H9 (cell line): Measurements from ENCODE around the gene TMPRSS2. TPM values are rescaled to one million over a fixed set of nuclear protein-coding genes. Genes with fewer than 3 reads are reported as not detected.

Experiments used
- DNase-seq: peaks from one replicate; pipeline ENCODE4 v3.0.0-alpha.2; 2017
- H2AFZ ChIP-seq: one replicate; pipeline ENCODE4 v1.6.1; 2013; ENCODE audit warnings: mild to moderate bottlenecking, low read length, control low read depth, moderate library complexity
- H2AK5ac ChIP-seq: 2 replicates; pipeline ENCODE4 v1.6.1; 2013; ENCODE audit warnings: low read length, control low read depth, mixed read lengths; ENCODE audit not compliant: insufficient read length
- H2BK120ac ChIP-seq: one replicate; pipeline ENCODE4 v1.6.1; 2013; ENCODE audit warnings: low read depth, mild to moderate bottlenecking, low read length, control low read depth, inconsistent platforms; ENCODE audit not compliant: poor library complexity, severe bottlenecking
- H2BK12ac ChIP-seq: 2 replicates; pipeline ENCODE4 v1.6.1; 2013; ENCODE audit warnings: low read length, control low read depth, mixed read lengths, low read depth; ENCODE audit not compliant: insufficient read length
- H2BK15ac ChIP-seq: 2 replicates; pipeline ENCODE4 v1.6.1; 2013; ENCODE audit warnings: low read depth, low read length, control low read depth
- H2BK20ac ChIP-seq: one replicate; pipeline ENCODE4 v1.6.1; 2013; ENCODE audit warnings: low read depth, mild to moderate bottlenecking, low read length, control low read depth, inconsistent platforms; ENCODE audit not compliant: poor library complexity, severe bottlenecking
- H2BK5ac ChIP-seq: 2 replicates; pipeline ENCODE4 v1.6.1; 2013; ENCODE audit warnings: low read length, control low read depth, mixed read lengths; ENCODE audit not compliant: insufficient read length
- H3K14ac ChIP-seq: 2 replicates; pipeline ENCODE4 v1.6.1; 2013; ENCODE audit warnings: low read length, control low read depth; ENCODE audit not compliant: insufficient read depth
- H3K18ac ChIP-seq: 2 replicates; pipeline ENCODE4 v1.6.1; 2013; ENCODE audit warnings: low read depth, mild to moderate bottlenecking, mixed read lengths, low read length, control low read depth; ENCODE audit not compliant: insufficient read length
- H3K23ac ChIP-seq: 2 replicates; pipeline ENCODE4 v1.6.1; 2013; ENCODE audit warnings: low read length, control low read depth, mixed read lengths, low read depth; ENCODE audit not compliant: insufficient read length
- H3K23me2 ChIP-seq: 2 replicates; pipeline ENCODE4 v1.6.1; 2013; ENCODE audit warnings: low read depth, mild to moderate bottlenecking, mixed read lengths, low read length, control low read depth; ENCODE audit not compliant: insufficient read length, poor library complexity, severe bottlenecking
- H3K27ac ChIP-seq: 2 replicates; pipeline ENCODE4 v1.5.1; 2013; ENCODE audit warnings: low read length, control low read depth, mixed read lengths, low read depth; ENCODE audit not compliant: insufficient read length
- H3K27me3 ChIP-seq: 2 replicates; pipeline ENCODE4 v1.6.1; 2013; ENCODE audit warnings: low read length, control low read depth, inconsistent platforms; ENCODE audit not compliant: insufficient read depth
- H3K4ac ChIP-seq: 2 replicates; pipeline ENCODE4 v1.6.1; 2013; ENCODE audit warnings: low read depth, mild to moderate bottlenecking, control low read depth, inconsistent platforms, low read length, moderate library complexity
- H3K4me1 ChIP-seq: 2 replicates; pipeline ENCODE4 v1.6.1; 2013; ENCODE audit warnings: low read length, control low read depth, inconsistent platforms; ENCODE audit not compliant: insufficient read depth
- H3K4me2 ChIP-seq: 2 replicates; pipeline ENCODE4 v1.6.1; 2013; ENCODE audit warnings: low read length, control low read depth, mixed read lengths; ENCODE audit not compliant: insufficient read length, insufficient read depth
- H3K56ac ChIP-seq: 2 replicates; pipeline ENCODE4 v1.6.1; 2013; ENCODE audit warnings: low read depth, mild to moderate bottlenecking, mixed read lengths, low read length, control low read depth; ENCODE audit not compliant: insufficient read length
- H3K79me1 ChIP-seq: 2 replicates; pipeline ENCODE4 v1.6.1; 2013; ENCODE audit warnings: low read depth, mild to moderate bottlenecking, moderate library complexity, low read length, control low read depth, inconsistent platforms; ENCODE audit not compliant: insufficient read depth, poor library complexity, severe bottlenecking
- H3K79me2 ChIP-seq: 2 replicates; pipeline ENCODE4 v1.6.1; 2013; ENCODE audit warnings: low read length, control low read depth, inconsistent platforms; ENCODE audit not compliant: insufficient read depth
- H3K9ac ChIP-seq: 2 replicates; pipeline ENCODE4 v1.6.1; 2013; ENCODE audit warnings: low read length, control low read depth, mixed read lengths; ENCODE audit not compliant: insufficient read length; ENCODE audit errors: extremely low read depth
- H3K9me3 ChIP-seq: one replicate; pipeline ENCODE4 v1.6.1; 2013; ENCODE audit warnings: low read depth, low read length, inconsistent platforms; ENCODE audit not compliant: control insufficient read depth
- H3T11ph ChIP-seq: one replicate; pipeline ENCODE4 v1.6.1; 2013; ENCODE audit warnings: mild to moderate bottlenecking, low read length, control low read depth, inconsistent platforms
- H4K20me1 ChIP-seq: one replicate; pipeline ENCODE4 v1.6.1; 2013; ENCODE audit not compliant: control insufficient read depth, insufficient read length, insufficient read depth
- H4K5ac ChIP-seq: 2 replicates; pipeline ENCODE4 v1.6.1; 2013; ENCODE audit warnings: low read depth, mild to moderate bottlenecking, mixed read lengths, low read length, control low read depth; ENCODE audit not compliant: insufficient read length
- H4K8ac ChIP-seq: replicated peaks from 2 replicates; pipeline ENCODE4 v1.6.1; 2013; ENCODE audit warnings: low read length, control low read depth, mixed read lengths, low read depth; ENCODE audit not compliant: insufficient read length
- H4K91ac ChIP-seq: 2 replicates; pipeline ENCODE4 v1.6.1; 2013; ENCODE audit warnings: low read depth, mild to moderate bottlenecking, moderate library complexity, mixed read lengths, low read length, control low read depth; ENCODE audit not compliant: insufficient read length
- H3K27ac Mint-ChIP-seq, 3 experiments: 2 replicates in 2 of 3; 3 replicates in 1 of 3; pipeline ENCODE4 v1.8.0; 2020 to 2021; ENCODE audit warnings: mixed read lengths in 3 of 3, mild to moderate bottlenecking in 1 of 3, moderate library complexity in 1 of 3
- H3K27me3 Mint-ChIP-seq: 2 replicates; pipeline ENCODE4 v1.8.0; 2021; ENCODE audit warnings: low read depth, mild to moderate bottlenecking, moderate library complexity, mixed read lengths
- H3K36me3 Mint-ChIP-seq, 3 experiments: 2 replicates in 2 of 3; 3 replicates in 1 of 3; pipeline ENCODE4 v1.8.0; 2020 to 2021; ENCODE audit warnings: low read depth in 3 of 3, mixed read lengths in 3 of 3; ENCODE audit not compliant: insufficient read depth in 1 of 3
- H3K4me1 Mint-ChIP-seq, 2 experiments: 2 replicates each; pipeline ENCODE4 v1.8.0; 2020; ENCODE audit warnings: mixed read lengths in 2 of 2
- H3K4me3 Mint-ChIP-seq, 2 experiments: 2 replicates in 1 of 2; 3 replicates in 1 of 2; pipeline ENCODE4 v1.8.0; 2020 to 2021; ENCODE audit warnings: mild to moderate bottlenecking in 2 of 2, mixed read lengths in 2 of 2, moderate library complexity in 1 of 2
- H3K9me3 Mint-ChIP-seq, 2 experiments: 2 replicates in 1 of 2; 3 replicates in 1 of 2; pipeline ENCODE4 v1.8.0; 2020; ENCODE audit warnings: mild to moderate bottlenecking in 2 of 2, mixed read lengths in 2 of 2, moderate library complexity in 1 of 2
- CTCF ChIP-seq: fragments of 200-600 bp; sonication (generic); conservative IDR thresholded peaks from 3 replicates; pipeline ENCODE4 v1.8.0; 2021; ENCODE audit warnings: antibody characterized with exemption, mild to moderate bottlenecking
- WGBS: extraction: QIAGEN DNeasy Blood & Tissue Kit; methylation state at CpG from one replicate; pipeline ENCODE4 v1.1.7; 2013; ENCODE audit warnings: missing lambda C conversion rate, low lambda C conversion rate, mixed read lengths; ENCODE audit not compliant: insufficient read length; ENCODE audit errors: extremely low coverage; 5-methylcytosine and 5-hydroxymethylcytosine counted together
- total RNA-seq: library from RNA; stranded (reverse); gene quantifications from 2 replicates; pipeline ENCODE4 v1.2.1, GENCODE V29; 2021

TMPRSS2 gene
- total RNA-seq, 1 experiment from 2014 or later = 12.1 TPM

- Histone ChIP-seq H3K4ac (no peak overlapping the region), H2AK5ac (no peak overlapping the region), H3K4me2 (no peak overlapping the region), H4K20me1 (no peaks in the 10 kb centered on the region), H4K5ac (no peak overlapping the region), H2BK120ac (no peak overlapping the region), H3K9me3 (no peaks in the 10 kb centered on the region), H2BK15ac (no peak overlapping the region), H3K23ac (no peak overlapping the region), H3K23me2 (no peaks in the 10 kb centered on the region), H3K4me1 (peaks cover 8% of the 10 kb centered on the region; the same call in 1 of the 2 replicates), H2AFZ (no peak overlapping the region), H4K91ac (no peak overlapping the region), H4K8ac (no peak overlapping the region), H3K14ac (no peak overlapping the region), H2BK20ac (no peak overlapping the region), H3K79me2 (no peaks in the 10 kb centered on the region), H3K9ac (no peak overlapping the region), H3K27ac (no peak overlapping the region), H3K27me3 (no peaks in the 10 kb centered on the region), H3K79me1 (no peaks in the 10 kb centered on the region), H3K56ac (no peak overlapping the region), H3T11ph (no peak overlapping the region), H3K18ac (no peak overlapping the region), H2BK5ac (no peak overlapping the region), H2BK12ac (no peak overlapping the region)
- DNase-seq = no peak
- WGBS = no CpG with 5 or more reads among the region's 6 CpGs
- peaks cover 39 to 49% of the 10 kb centered on the region in 2 experiments for H3K4me1 Mint-ChIP-seq
- no peaks in the 10 kb centered on the region for H3K27me3 Mint-ChIP-seq
- no peak overlapping the region for H3K4me3 Mint-ChIP-seq
- no peak for TF ChIP-seq CTCF
- no peaks in the 10 kb centered on the region for H3K9me3 Mint-ChIP-seq
- H3K27ac Mint-ChIP-seq = peak overlapping the region in 1 of 3 experiments; percentile 3; a peak in 1 of 7 replicates
- H3K36me3 Mint-ChIP-seq = peaks cover 7 to 32% (median 14%) of the 10 kb centered on the region in 3 experiments; a peak in 6 of 7 replicates
Measured at GRCh38 chr21:41482301-41482700, 25.7 kb downstream of the TMPRSS2 start.
